Activated CD4-positive, alpha-beta T cell treated with anti-CD3 and anti-CD28 coated beads, Interleukin-2, Interleukin-6, amounts not matched to agents 100 ng/mL and 50 ng/mL, durations not matched to agents 16 hours and 8 hours (primary cell): ENCODE results near the gene VSIG2.

Source experiments
- DNase-seq: peaks from one replicate; pipeline ENCODE4 v3.0.0-alpha.2; 2020

The VSIG2 gene

GRCh38 chr11:124763156-124763947 is 11.3 kb upstream of the VSIG2 start:
- DNase-seq, result peak; percentile 84

GRCh38 chr11:124762624-124763155 is 10.6 kb upstream of the VSIG2 start:
- DNase-seq, result no peak

DNA sequence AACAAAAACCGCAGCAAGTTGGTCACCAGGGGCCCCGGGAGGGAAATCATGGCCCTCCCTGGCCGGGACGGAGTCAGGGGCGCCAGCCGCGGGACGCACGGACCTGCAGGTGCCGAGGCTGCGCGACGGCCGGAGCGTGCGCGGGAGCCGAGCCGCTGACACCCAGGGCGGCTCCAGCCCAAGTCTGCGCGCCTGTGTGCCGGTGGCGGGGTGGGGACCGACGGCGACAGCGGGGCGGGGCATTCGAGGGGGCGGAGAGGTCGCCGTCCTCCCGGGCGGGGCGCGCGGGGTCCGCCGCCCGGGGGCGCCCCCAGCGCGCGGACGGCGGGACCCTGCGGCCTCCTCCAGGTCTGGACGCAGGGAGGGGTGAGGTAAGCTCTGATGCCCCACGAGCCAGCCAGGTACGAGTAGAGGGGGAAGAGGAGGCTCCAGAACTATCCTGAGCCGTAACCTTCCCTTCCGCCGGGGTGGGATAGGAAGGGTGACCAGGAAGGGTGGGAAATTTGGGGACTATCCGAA is 10.1 kb upstream of the VSIG2 start, which contains the start of gene ESAM:
ESAM (minus strand) TSS at position 186 of the 519 bp plus-strand sequence; CDS start at position 50, 136 bp downstream.
- DNase-seq, result peak; percentile 73

DNA sequence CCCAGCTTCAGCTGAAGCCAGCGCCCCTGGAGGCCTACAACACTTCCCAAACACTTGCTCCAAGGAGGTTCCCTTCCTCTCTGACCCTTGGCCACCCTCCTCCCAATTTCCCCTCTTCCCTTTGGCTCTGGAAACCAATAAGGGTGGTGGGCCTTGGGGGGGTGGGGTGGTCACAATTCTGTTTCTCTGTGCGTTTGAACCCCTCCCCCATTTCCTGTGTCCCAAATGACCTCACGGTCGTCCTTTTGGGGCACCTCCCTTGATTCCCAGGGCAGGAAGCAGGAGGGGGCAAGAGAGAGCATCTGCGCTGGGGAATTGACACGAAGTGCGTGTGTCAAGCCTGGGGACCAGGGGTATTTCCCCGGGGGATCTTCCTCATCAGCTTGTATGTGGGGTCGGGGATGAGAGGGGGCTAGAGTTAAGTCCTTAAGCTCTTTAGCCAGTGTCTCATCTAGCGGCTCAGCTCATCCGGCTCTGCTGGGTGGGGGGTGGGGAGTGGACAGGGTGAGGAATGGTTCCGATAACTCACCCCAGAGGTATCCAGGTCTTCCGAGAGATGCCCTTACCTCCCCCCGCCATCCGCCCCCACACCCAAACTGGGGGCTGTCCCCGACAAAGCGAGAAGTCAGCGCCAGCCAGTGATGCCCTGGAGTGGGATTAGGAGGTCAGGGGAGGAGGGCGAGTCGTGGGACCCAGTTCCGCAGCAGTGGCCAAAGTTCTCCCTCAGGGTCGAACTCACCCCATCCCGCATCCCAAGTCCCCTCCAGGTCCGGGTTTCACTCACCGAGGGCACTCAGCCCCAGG is 9.4 kb upstream of the VSIG2 start:
- DNase-seq, result no peak

DNA sequence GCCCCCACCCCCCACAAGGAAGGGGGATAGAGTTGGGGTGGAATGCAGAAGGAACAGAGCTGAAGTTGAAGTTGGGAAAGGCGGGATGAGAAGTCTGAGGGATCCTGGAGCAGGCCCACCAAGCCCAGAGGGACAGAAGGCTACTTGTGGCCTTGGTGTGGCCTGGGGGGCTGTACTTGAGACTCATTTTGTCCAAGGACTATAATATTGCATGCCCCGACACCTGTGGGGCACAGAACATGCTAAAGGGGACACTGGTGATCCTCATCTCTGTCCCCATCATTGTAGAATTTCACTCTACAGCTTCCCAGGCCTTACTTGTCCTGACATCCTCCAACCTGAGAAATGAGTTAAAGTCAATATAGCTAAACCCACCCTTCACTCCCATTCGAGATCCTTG is 8.8 kb upstream of the VSIG2 start:
- no peak for DNase-seq

- no peak for DNase-seq
Observed at GRCh38 chr11:124760205-124760652, 8.2 kb upstream of the VSIG2 start.

DNA sequence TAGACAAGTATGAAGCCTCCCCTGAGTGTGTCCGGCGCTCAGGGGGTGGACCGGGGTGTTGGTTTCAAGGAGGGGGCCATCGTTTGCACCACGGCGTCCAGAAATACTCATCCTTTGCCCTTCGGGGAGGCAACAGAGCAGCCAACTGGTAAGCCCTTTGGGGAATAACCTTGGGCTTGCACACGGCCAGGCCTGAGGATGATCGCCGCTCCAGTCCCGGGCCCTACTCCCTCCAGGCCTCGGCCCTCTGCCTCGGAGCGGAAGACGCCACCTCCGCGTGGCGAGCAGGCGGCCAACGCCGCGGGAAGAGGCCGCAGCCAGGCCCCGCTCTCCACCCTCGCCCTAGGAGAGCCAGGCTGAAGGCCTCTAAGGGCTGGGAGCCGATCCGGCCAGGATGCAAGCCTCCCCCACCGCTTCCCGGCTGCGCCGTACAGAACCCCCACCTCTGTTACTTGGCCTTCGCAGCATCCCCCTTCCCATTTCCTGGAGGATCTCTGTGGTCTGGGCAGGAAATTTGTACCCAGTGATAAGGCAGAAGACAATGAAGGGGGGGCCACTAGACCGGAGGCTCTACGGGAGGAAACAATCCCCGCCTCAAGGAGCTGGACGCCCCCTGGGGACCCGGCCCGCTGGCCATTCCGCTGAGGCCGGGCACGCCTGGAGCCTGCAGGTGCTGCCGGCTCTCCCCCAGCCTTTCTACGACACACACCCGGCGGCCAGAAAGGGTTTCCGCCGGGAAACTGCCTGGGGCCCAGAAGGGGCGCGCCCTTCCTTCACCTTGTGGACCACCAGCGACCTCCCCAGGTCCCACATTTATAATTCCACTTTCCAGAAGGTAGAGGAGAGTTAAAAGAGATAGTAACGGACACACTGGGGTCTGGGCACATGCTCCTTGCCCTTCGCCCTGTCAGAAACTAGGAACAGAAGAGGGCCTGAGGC is 7.5 kb upstream of the VSIG2 start:
- DNase-seq, result no peak

DNA sequence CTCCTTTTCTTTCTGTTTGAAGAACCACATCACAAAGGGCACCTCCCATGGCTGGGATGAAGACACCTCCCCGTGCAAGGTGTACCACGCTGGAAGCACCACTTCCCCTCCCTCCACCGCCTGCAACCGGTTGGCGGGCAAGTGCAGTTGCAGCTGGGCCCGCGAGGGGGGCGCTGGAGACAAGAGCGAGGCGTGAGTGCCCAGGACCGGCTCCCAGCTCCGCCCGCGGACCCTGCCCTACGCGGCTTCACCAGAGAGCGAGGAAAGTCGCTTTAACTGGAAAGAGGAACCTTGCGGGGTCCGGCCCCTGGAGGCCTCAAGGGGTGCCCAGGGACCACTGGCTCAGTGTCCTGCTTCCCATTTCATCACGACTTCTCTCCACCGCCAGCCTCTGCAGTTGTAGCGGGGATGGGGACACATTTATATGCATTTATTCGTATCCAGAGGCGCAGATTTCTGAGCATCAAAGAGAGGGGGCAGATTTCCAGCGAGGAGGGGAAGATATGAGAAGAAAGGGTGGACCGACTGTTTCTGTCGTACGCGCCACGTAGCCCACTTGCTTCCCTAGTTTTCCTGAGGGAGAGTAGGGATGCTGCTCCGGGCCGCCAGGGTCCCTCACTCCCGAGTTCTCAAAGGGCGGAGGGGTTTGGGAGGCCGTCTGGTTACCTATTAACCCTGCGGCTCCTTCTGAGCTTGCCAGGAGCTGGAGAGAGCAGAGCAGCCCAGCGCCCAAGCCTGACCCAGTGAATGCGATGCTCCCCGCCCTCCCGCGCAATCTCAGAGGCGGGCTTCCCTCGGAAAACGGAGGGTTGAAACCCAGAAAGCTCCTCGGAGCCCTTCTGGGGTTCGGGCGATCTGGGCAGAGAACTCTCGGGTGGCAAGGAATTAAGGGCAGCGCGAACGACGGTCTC is 6.6 kb upstream of the VSIG2 start:
- peak; percentile 75 for DNase-seq

DNA sequence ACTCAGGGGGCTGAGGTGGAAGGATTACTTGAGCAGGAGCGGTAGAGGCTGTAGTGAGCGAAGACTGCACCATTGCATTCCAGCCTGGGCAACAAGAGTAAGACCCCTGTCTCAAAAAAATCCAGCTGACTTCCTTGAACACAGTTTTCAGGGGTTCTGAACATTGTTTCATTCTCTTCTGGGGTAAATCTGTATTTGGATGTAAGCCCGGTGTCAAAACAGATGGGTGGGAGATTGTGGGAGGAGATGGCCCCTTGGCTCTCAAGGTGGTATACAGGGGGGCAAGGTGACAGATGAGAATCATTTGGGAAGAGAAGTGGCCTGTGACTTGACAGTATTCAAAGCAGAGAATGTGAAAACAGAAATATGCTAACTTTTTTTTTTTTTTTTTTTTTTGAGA is 5.3 kb upstream of the VSIG2 start:
- DNase-seq, result no peak

DNA sequence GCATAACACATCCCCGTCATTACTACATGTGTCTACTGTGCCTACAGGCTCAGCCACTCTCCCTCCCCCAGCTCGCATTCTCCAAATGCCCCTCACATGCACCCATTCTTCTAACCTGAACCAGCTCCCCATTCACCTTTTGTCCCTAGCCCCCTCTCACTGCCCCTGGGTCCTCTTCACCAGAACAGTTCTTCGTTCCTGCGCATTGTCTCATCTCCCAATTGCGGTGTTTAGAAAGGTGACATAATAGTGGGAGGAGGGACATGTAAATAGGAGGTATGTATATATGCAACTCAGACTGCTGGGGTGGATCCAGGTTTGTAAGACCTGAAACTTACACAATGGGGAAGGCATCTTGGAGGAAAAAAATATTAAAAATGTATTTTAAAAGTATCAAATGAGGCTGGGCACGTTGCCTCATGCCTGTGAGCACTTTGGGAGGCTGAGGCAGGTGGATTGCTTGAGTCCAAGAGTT is 4.7 kb upstream of the VSIG2 start:
- DNase-seq, result no peak

- DNase-seq, result no peak
Observed at GRCh38 chr11:124756033-124756752, 4.1 kb upstream of the VSIG2 start.

DNA sequence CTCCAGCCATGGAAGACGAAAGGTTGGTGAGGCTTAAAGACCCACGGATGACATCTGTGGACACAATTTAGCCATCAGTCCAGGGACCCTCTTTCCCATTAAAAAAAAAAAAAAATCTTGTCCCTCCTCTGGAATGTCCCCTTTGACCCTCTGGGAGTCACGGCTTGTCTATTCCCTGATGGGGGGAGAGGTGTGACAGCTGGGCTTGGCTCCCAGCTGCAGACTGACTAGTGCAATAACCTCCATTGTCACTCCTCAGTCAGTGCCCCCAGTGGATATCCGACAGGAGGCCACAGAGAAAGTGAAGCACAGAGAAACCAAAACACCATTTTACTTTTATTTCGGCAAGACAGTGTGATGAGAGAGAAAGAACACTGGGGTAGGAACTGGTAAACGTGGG is 2.7 kb upstream of the VSIG2 start:
- DNase-seq, result no peak

DNA sequence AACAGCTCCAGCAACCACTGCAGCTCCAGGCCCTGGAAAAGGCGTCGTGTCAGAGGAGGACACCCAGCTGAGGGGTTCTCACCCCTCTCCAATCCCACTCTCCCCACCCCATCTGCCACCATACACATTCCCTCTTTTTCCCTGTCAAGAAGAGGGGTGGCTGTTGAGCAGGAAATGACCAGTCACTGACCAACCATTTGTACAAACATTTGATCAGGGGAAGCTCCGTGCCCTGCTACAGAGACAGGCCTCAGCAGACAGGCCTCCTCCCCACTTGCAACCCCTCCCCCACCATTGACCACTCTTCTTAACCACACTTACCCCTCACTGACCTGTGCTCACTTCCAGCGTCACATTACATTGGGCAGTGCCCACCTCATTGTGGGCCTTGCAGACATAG is 2.3 kb upstream of the VSIG2 start:
- no peak for DNase-seq

- DNase-seq, result no peak
Observed at GRCh38 chr11:124753624-124754023, 1.6 kb upstream of the VSIG2 start.

GRCh38 chr11:124753205-124753604 is 1.1 kb upstream of the VSIG2 start:
- no peak for DNase-seq

DNA sequence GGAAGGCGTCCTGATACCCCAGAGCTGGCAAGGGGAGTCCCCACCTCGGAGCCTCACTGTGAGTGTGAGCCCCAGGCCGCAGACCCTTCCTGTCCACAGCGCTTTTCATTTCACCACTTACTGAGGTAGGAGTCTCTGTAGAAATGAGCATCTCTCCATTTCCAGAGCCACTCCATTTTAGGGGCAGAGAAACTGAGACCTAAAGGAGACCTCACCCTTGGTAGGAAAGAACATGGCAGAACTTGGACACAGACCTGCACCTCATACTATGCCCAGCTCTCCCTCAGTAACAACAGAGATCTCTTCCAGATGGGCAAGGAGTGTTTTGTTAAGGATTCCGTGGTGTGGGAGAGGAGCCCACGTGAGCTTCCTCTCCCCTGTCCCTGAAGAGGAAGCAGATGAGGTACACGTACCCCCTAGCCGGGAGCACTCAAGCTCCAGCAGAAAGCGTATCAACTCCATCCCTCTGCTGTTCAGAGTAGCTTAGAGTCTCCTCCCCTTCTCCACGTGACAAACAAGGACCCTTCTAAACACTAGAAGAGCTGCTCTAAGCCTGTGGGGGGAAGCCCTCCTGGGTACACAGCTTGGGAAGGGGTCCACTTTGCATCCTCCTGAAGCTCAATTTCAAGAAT is 532 bp upstream of the VSIG2 start:
- no peak for DNase-seq

- no peak for DNase-seq
Observed at GRCh38 chr11:124751391-124751740, 689 bp downstream of the VSIG2 start.

- no peak for DNase-seq
Observed at GRCh38 chr11:124749912-124750311, 2.1 kb downstream of the VSIG2 start.

- DNase-seq, result no peak
Observed at GRCh38 chr11:124748481-124749343, 3.3 kb downstream of the VSIG2 start.
